NCI-H1105 (cell line): ENCODE data around the gene EPHB6.
A peak's percentile ranks its signal among the peaks of the same experiment; 100 is the strongest.

ENCODE experiments used
- DNase-seq: peaks from one replicate; lab custom pipeline; 2025; lab: John Stamatoyannopoulos, UW

Gene EPHB6

GRCh38 chr7:142898377-142899170 is 43.7 kb downstream of the EPHB6 start:
- DNase-seq = peak; percentile 77

GRCh38 chr7:142899661-142900060 is 44.8 kb downstream of the EPHB6 start:
- DNase-seq = no peak

GRCh38 chr7:142901426-142902259 is 46.8 kb downstream of the EPHB6 start:
- DNase-seq = no peak

- no peak for DNase-seq
Observed at GRCh38 chr7:142904128-142904527, 49.3 kb downstream of the EPHB6 start.

DNA sequence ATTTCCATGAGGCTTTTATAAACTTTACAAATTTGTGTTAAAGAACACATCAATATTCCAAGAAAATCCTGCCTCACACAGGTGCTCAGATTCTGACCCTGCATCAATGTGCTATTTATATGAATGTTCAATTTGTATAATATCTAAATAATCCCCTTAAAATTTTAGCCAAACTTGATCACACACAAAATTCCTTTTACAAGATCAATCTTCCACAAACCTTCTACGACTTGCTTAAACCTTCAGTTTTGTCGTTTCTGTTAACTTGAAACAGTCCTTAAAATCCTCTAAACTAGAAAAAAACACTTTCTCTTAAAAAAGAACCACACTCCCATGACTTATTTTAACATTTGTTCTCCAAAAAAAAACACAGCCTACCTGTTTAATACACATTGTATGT is 50.9 kb downstream of the EPHB6 start:
- DNase-seq = no peak

GRCh38 chr7:142906643-142907042 is 51.8 kb downstream of the EPHB6 start:
- DNase-seq = no peak

DNA sequence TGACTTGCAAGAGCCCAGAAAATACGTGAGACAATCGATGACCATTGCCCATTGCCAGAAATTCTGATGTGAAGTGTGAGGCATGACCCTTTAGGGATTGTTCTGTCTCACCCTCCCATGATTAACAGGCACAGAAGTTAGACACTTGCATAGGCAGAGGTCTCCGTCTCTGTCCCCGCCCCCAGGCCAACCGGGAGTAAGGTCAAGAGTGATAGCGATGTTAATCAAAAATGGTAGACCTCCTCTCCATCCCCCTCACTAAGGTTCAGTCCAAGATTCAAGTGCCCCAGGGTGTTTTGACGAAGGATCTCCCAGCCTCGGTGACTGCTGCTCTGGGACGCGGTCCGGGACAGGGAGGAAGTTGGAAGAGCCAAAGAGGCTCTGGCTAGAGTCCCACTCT is 53.4 kb downstream of the EPHB6 start:
- no peak for DNase-seq

DNA sequence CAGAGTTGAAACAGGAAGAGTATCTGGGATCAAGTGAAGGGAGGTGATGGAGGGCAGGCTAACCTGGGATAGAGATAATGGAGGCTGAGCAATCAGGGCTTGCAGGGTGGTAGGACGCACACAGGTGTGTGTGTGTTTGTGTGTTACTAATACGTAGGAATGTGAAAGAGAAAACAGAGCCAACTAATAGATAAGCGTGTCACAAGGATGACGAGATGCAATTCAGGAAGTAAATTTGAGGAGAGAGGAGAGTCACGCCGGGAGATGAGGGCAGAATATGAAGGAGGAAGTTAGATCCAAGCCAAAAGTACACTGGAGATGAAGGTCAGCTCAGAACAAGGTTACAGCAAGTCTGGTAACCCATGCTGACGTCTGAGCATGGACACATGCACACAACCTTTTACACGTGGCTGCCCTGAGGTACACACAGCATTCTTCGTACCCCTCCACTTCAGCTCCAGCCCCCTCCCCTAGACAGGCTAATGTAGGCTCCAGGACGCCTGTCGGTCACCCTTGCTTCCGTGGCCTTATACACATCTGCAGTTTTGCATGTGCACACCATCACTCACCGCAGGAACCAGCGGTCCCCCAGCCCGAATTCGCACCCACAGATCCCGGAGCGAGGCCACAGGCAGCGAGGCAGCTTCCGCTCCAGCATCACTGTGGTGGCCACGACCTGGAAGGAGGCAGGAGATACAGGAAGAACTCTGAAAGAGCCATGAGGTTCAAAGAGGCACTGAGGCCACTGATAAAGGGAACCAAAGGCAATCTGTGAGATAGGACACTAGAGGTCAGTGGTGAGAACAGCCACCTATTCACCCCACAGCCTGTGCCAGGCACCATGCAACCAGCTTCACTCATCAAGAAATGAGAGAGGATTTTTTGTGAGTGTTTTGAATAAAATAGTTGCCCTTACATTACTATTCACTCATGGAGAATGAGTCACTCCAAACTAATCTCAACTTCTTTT is 54.3 kb downstream of the EPHB6 start:
- DNase-seq = no peak

GRCh38 chr7:142910031-142910433 is 55.2 kb downstream of the EPHB6 start:
- no peak for DNase-seq

DNA sequence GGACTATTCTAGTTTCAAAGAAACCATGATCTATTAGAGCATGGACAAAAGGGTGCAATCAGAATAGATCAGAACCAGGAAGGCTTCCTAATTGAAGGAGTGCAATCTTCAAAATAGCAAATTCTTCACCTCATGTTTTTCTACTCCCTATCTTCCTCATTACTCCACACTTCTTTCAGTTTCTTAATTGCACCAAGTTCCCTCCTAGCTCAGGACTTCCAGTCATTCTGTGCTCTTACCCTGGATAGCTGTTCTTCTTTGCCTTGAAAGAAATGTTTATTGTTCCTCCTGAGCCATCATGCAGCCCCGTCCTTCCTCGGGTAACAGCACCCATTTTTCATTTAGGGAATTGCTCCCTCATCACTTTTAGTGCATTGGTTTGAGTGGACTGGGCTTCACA is 55.6 kb downstream of the EPHB6 start:
- no peak for DNase-seq

DNA sequence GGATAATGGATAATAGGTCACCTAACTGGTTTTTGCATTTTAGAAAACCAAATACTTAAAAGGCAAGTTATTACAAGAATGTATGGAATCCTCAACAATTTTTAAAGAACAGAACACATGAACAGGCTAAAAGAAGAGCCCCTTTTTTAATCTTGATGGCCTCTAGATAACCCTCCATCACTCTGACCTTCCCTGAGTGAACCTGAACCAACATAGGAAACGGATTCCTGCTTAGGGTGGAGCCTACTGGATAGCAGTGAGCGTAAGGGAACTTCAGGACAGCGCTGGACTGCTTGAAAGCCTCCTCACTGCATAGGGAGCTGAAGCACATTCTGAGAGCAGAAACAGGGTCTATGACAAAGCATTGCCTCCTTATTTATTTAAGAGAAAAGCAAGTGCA is 58.2 kb downstream of the EPHB6 start:
- DNase-seq = no peak

DNA sequence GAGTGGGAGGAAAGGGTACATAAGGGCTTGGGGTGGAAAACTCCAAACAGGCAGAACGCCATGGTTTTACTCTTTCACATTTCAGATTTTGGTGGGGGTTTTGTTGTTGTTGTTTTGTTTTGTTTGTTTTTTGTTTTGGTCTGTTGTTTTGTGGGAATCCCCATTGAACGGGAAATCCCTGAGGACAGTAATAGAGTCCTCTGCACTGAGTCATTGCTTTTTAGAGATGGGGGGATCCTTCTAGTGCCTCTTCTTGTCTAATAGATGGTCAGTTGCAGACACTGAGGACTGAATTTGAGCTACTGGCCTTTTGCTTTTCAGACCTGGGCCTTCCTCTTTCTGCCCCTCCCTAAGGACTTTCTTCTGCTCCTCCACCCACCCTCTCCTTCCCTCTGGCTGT is 58.7 kb downstream of the EPHB6 start:
- DNase-seq = no peak

DNA sequence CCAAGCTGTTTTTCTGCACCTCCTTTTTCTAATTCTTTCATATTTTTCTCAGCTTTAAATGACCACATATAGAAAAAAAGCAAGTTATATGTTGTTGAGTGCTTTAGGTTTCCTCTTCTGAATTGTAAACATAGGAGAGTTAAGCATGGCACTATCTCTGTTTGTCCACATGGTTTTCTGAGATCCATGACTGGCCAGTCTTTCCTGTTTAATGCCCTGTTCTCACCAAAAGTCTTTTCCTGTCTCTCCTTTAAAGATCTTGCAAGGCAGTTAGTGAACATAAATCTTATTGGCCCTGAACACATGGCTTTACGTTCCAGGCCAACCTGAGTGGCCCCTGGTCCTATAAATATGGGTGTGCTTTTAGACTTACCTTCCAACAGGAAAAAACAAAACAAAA is 59.2 kb downstream of the EPHB6 start:
- DNase-seq = no peak

DNA sequence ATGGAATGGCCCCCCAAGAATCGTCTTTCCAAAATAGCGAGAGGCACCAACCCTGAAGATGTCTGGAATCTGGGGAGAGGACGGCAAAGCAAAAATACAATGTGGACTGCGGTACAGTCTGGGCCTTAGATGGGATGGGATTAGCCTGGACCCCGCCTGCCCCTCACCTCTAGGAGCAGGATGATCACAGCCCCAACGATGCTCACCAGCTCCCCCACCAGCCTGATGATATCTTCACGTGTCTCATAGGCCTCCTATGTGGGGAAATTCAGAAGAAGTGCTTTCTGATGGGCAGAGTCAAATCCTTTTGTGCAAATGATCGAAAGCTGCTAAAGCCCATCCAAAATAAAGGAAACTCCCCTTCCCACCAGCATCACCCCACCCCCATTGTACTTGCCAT is 60.4 kb downstream of the EPHB6 start:
- no peak for DNase-seq

- DNase-seq = no peak
Observed at GRCh38 chr7:142916508-142916907, 61.6 kb downstream of the EPHB6 start.

- no peak for DNase-seq
Observed at GRCh38 chr7:142917447-142917846, 62.6 kb downstream of the EPHB6 start.

GRCh38 chr7:142918901-142919300 is 64.0 kb downstream of the EPHB6 start:
- no peak for DNase-seq

DNA sequence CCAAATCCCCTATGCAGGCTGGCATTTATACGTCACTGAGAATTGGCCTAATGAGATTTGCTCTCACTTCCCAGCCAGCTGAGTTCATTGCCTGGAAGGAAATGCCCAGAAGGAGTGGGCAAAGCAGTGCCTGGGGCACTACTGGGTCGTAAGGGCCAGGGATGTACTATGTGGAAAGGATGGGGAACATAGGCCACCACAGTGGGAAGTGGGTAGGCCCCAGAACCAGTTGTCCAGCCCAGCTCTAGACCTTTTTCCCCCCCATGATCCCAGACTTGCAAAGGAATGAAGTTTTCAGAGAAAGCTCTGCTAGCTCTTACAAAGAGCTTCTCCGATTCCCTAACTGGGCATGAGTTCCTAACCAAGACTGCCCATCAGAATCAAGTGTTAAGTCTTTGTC is 64.8 kb downstream of the EPHB6 start:
- DNase-seq = no peak
